NCI-H1105 (cell line): ENCODE measurements around the gene NDUFA13.
A peak's percentile ranks its signal among the peaks of the same experiment; 100 is the strongest.

Experiments
- DNase-seq: peaks from one replicate; lab custom pipeline; 2025; lab: John Stamatoyannopoulos, UW

The NDUFA13 gene

GRCh38 chr19:19533841-19534240, 17.8 kb downstream of the NDUFA13 start:
- no peak for DNase-seq

GRCh38 chr19:19534556-19535265, 18.7 kb downstream of the NDUFA13 start:
- DNase-seq: no peak

GRCh38 chr19:19535311-19536191, 19.5 kb downstream of the NDUFA13 start:
- no peak for DNase-seq

- DNase-seq: no peak
Measured at GRCh38 chr19:19537075-19538048, 21.3 kb downstream of the NDUFA13 start.

GRCh38 chr19:19538061-19538784, 22.2 kb downstream of the NDUFA13 start, which contains the start of gene CILP2:
Gene CILP2 (plus strand): TSS chr19:19538265. CDS start chr19:19538350, 85 bp downstream.
- peak; percentile 67 for DNase-seq

GRCh38 chr19:19538785-19539166, 22.8 kb downstream of the NDUFA13 start:
- DNase-seq: no peak

- no peak for DNase-seq
Measured at GRCh38 chr19:19539698-19540063, 23.7 kb downstream of the NDUFA13 start.

GRCh38 chr19:19540064-19540714, 24.2 kb downstream of the NDUFA13 start:
- DNase-seq: no peak

- DNase-seq: no peak
Measured at GRCh38 chr19:19540715-19541515, 24.9 kb downstream of the NDUFA13 start.

- no peak for DNase-seq
Measured at GRCh38 chr19:19541616-19542015, 25.6 kb downstream of the NDUFA13 start.

GRCh38 chr19:19542507-19542906, 26.5 kb downstream of the NDUFA13 start:
- DNase-seq: no peak

GRCh38 chr19:19543101-19543500, 27.1 kb downstream of the NDUFA13 start:
- no peak for DNase-seq

- DNase-seq: no peak
Measured at GRCh38 chr19:19543640-19544039, 27.6 kb downstream of the NDUFA13 start.

- no peak for DNase-seq
Measured at GRCh38 chr19:19544257-19544953, 28.4 kb downstream of the NDUFA13 start.

GRCh38 chr19:19544954-19545591, 29.0 kb downstream of the NDUFA13 start:
- no peak for DNase-seq

- DNase-seq: no peak
Measured at GRCh38 chr19:19545707-19546106, 29.7 kb downstream of the NDUFA13 start.

- DNase-seq: no peak
Measured at GRCh38 chr19:19546751-19547162, 30.7 kb downstream of the NDUFA13 start.

GRCh38 chr19:19547674-19548336, 31.8 kb downstream of the NDUFA13 start:
- no peak for DNase-seq
